GM23338 (cell line): ENCODE data around the gene TMEM39A. TPM values are rescaled to one million over a fixed set of nuclear protein-coding genes. Genes with fewer than 3 reads are reported as not detected.

Source experiments
- ATAC-seq: fragments of 200-7000 bp; cut with Tn5 transposase; 3 replicates; pipeline ENCODE4 v1.9.1; 2020
- DNase-seq: peaks from one replicate; pipeline ENCODE4 v3.0.0-alpha.2; 2015; ENCODE audit warnings: low spot score
- H2AFZ ChIP-seq: fragments of 200-600 bp; sonication (generic); 2 replicates; pipeline ENCODE4 v1.8.0; 2016; ENCODE audit warnings: antibody characterized with exemption, mild to moderate bottlenecking, moderate library complexity
- H3F3A ChIP-seq: fragments of 200-600 bp; sonication (generic); replicated peaks from 2 replicates; pipeline ENCODE4 v1.8.0; 2017; ENCODE audit warnings: antibody characterized with exemption, mixed run types, low read depth
- H3K27ac ChIP-seq: fragments of 200-600 bp; sonication (generic); 2 replicates; pipeline ENCODE4 v1.6.1; 2016; ENCODE audit warnings: low read depth
- H3K27me3 ChIP-seq: fragments of 200-600 bp; sonication (generic); 2 replicates; pipeline ENCODE4 v1.8.0; 2016; ENCODE audit warnings: mild to moderate bottlenecking, mixed run types, moderate library complexity; ENCODE audit not compliant: insufficient read depth
- H3K36me3 ChIP-seq: fragments of 200-600 bp; sonication (generic); 2 replicates; pipeline ENCODE4 v1.8.0; 2016; ENCODE audit warnings: mild to moderate bottlenecking; ENCODE audit not compliant: insufficient read depth
- H3K4me1 ChIP-seq: fragments of 200-600 bp; sonication (generic); 2 replicates; pipeline ENCODE4 v1.8.0; 2016; ENCODE audit warnings: mild to moderate bottlenecking, moderate library complexity; ENCODE audit not compliant: insufficient read depth
- H3K4me2 ChIP-seq: fragments of 200-600 bp; sonication (generic); 2 replicates; pipeline ENCODE4 v1.7.1; 2017; ENCODE audit warnings: mixed run types
- H3K4me3 ChIP-seq: fragments of 200-600 bp; sonication (generic); 2 replicates; pipeline ENCODE4 v1.6.1; 2016; ENCODE audit warnings: mixed run types
- H3K79me2 ChIP-seq: fragments of 200-600 bp; sonication (generic); replicated peaks from 2 replicates; pipeline ENCODE4 v1.8.0; 2017; ENCODE audit warnings: mild to moderate bottlenecking; ENCODE audit not compliant: insufficient read depth
- H3K9me2 ChIP-seq: fragments of 200-600 bp; sonication (generic); 2 replicates; pipeline ENCODE4 v1.8.0; 2017; ENCODE audit not compliant: insufficient read depth
- H4K20me1 ChIP-seq: fragments of 200-600 bp; sonication (generic); replicated peaks from 2 replicates; pipeline ENCODE4 v1.8.0; 2017; ENCODE audit warnings: mild to moderate bottlenecking; ENCODE audit not compliant: insufficient read depth
- H3K27ac Mint-ChIP-seq: 2 replicates; pipeline ENCODE4 v1.8.0; 2020; ENCODE audit warnings: inconsistent platforms, mild to moderate bottlenecking, moderate library complexity, mixed read lengths
- H3K27me3 Mint-ChIP-seq: 3 replicates; pipeline ENCODE4 v1.8.0; 2022; ENCODE audit warnings: low read depth, mild to moderate bottlenecking, moderate library complexity, mixed read lengths, inconsistent platforms; ENCODE audit not compliant: insufficient read depth, poor library complexity
- H3K36me3 Mint-ChIP-seq: 3 replicates; pipeline ENCODE4 v1.8.0; 2021; ENCODE audit warnings: low read depth, mild to moderate bottlenecking, inconsistent platforms, moderate library complexity, mixed read lengths
- H3K4me1 Mint-ChIP-seq: 3 replicates; pipeline ENCODE4 v1.8.0; 2020; ENCODE audit warnings: mild to moderate bottlenecking, inconsistent platforms, mixed read lengths
- H3K4me3 Mint-ChIP-seq: 3 replicates; pipeline ENCODE4 v1.8.0; 2021; ENCODE audit warnings: moderate library complexity, mild to moderate bottlenecking, inconsistent platforms, mixed read lengths
- H3K9me3 Mint-ChIP-seq: 3 replicates; pipeline ENCODE4 v1.8.0; 2020; ENCODE audit warnings: moderate library complexity, mild to moderate bottlenecking, inconsistent platforms, mixed read lengths
- CREB1 ChIP-seq: fragments of 250-450 bp; sonication (Bioruptor Pico); IDR thresholded peaks from 2 replicates; pipeline ENCODE4 v1.5.0; 2020; ENCODE audit warnings: low read depth, mild to moderate bottlenecking, moderate library complexity
- CTCF ChIP-seq, 2 experiments: fragments of 200-600 bp in 1 of 2; sonication (generic) in 1 of 2; conservative IDR thresholded peaks; 2 replicates each; pipeline versions ENCODE4 v1.5.1 to v1.6.1; 2016 to 2017; ENCODE audit warnings: antibody characterized with exemption in 2 of 2, low read depth in 2 of 2, mild to moderate bottlenecking in 2 of 2, moderate library complexity in 1 of 2
- EZH2 ChIP-seq: fragments of 200-600 bp; sonication (generic); IDR thresholded peaks from one replicate; pipeline ENCODE4 v1.8.0; 2017; ENCODE audit warnings: antibody characterized with exemption, mild to moderate bottlenecking, low read depth; ENCODE audit not compliant: unreplicated experiment
- EZH2phosphoT487 ChIP-seq: fragments of 200-600 bp; sonication (generic); IDR thresholded peaks from one replicate; pipeline ENCODE4 v1.8.1; 2018; ENCODE audit warnings: antibody characterized with exemption; ENCODE audit not compliant: unreplicated experiment
- JUNB ChIP-seq: IDR thresholded peaks from one replicate; pipeline ENCODE4 v1.6.1; 2016; ENCODE audit warnings: antibody characterized with exemption; ENCODE audit not compliant: unreplicated experiment
- NANOG ChIP-seq: IDR thresholded peaks from 2 replicates; pipeline ENCODE4 v1.6.1; 2016; ENCODE audit warnings: antibody characterized with exemption, borderline replicate concordance
- POLR2AphosphoS5 ChIP-seq: IDR thresholded peaks from 2 replicates; pipeline ENCODE4 v1.6.1; 2016; ENCODE audit warnings: antibody characterized with exemption, low read depth
- STAT1 ChIP-seq: IDR thresholded peaks from one replicate; pipeline ENCODE4 v1.6.1; 2016; ENCODE audit warnings: antibody characterized with exemption; ENCODE audit not compliant: unreplicated experiment
- ZNF114 ChIP-seq: fragments of 250-450 bp; sonication (Bioruptor Pico); IDR thresholded peaks from 2 replicates; pipeline ENCODE4 v1.5.0; 2020; ENCODE audit warnings: mild to moderate bottlenecking, moderate library complexity
- ZNF331 ChIP-seq: fragments of 250-450 bp; sonication (Bioruptor Pico); IDR thresholded peaks from 2 replicates; pipeline ENCODE4 v1.5.0; 2020; ENCODE audit warnings: low read depth, mild to moderate bottlenecking, moderate library complexity
- polyA plus RNA-seq: library from polyadenylated mRNA; unstranded; fragments of >200 nt; fragmentation: Nextera tagmentation; extraction: Ambion mirVana; gene quantifications from 2 replicates; pipeline ENCODE4 v1.2.1, GENCODE V29; 2016
- total RNA-seq: library from RNA; depleted of rRNA; stranded (reverse); fragments of >200 nt; shearing (Covaris generic); gene quantifications from 2 replicates; pipeline ENCODE4 v1.2.3, GENCODE V29; 2014
- TF ChIP-seq, protein P1 (sequence below): IDR thresholded peaks from one replicate; pipeline ENCODE4 v1.6.1; 2018; ENCODE audit warnings: antibody characterized with exemption; ENCODE audit not compliant: unreplicated experiment
- TF ChIP-seq, protein P2 (sequence below): IDR thresholded peaks from 2 replicates; pipeline ENCODE4 v1.6.1; 2016; ENCODE audit warnings: antibody characterized with exemption
- TF ChIP-seq, protein P3 (sequence below): fragments of 250-450 bp; sonication (Bioruptor Pico); IDR thresholded peaks from 2 replicates; pipeline ENCODE4 v1.5.0; 2020; ENCODE audit warnings: mild to moderate bottlenecking, moderate library complexity

The TMEM39A gene
- total and polyA plus RNA-seq, 2 experiments from 2014 or later, result 12.9 to 51.6 TPM

DNA sequence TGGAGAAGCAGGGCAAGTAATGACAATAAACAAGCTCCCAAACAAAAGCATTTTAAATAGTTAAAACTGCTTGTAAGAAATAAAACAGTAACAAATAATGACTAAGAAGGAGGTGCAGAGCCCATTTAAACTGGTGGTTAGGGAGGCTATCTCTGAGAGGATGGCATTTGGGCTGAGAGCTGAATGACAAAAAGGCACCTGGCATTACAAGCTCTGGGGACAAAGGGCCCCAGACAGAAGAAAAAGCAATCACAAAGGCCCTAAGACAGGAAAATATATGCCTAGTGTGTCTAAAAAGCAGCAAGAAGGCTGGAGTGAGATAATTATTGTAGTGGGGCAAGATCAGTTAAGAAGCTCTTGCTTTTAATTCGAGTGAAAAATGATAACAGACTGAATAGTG is 9.6 kb downstream of the TMEM39A start:
- no peak overlapping the region for H3K4me3 ChIP-seq
- Mint-ChIP-seq H3K4me3 (no peak overlapping the region), H3K27ac (no peak overlapping the region), H3K4me1 (no peaks in the 10 kb centered on the region), H3K9me3 (no peaks in the 10 kb centered on the region), H3K36me3 (peaks cover 64% of the 10 kb centered on the region), H3K27me3 (no peaks in the 10 kb centered on the region)
- DNase-seq (no peak), ATAC-seq (no peak)
- TF ChIP-seq CTCF (conservative IDR thresholded peaks at IDR 0.05; ENCODE audit: low read depth in 2 of 2), result no peak
- TF ChIP-seq NANOG, result no peak
- TF ChIP-seq CREB1 (CRISPR knock-in tag), result no peak
- TF ChIP-seq EZH2phosphoT487, result no peak
- no peak for TF ChIP-seq ZNF114 (CRISPR knock-in tag)
- TF ChIP-seq EZH2, result no peak
- TF ChIP-seq, protein P1, sequence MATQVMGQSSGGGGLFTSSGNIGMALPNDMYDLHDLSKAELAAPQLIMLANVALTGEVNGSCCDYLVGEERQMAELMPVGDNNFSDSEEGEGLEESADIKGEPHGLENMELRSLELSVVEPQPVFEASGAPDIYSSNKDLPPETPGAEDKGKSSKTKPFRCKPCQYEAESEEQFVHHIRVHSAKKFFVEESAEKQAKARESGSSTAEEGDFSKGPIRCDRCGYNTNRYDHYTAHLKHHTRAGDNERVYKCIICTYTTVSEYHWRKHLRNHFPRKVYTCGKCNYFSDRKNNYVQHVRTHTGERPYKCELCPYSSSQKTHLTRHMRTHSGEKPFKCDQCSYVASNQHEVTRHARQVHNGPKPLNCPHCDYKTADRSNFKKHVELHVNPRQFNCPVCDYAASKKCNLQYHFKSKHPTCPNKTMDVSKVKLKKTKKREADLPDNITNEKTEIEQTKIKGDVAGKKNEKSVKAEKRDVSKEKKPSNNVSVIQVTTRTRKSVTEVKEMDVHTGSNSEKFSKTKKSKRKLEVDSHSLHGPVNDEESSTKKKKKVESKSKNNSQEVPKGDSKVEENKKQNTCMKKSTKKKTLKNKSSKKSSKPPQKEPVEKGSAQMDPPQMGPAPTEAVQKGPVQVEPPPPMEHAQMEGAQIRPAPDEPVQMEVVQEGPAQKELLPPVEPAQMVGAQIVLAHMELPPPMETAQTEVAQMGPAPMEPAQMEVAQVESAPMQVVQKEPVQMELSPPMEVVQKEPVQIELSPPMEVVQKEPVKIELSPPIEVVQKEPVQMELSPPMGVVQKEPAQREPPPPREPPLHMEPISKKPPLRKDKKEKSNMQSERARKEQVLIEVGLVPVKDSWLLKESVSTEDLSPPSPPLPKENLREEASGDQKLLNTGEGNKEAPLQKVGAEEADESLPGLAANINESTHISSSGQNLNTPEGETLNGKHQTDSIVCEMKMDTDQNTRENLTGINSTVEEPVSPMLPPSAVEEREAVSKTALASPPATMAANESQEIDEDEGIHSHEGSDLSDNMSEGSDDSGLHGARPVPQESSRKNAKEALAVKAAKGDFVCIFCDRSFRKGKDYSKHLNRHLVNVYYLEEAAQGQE, result no peak
- TF ChIP-seq ZNF331 (CRISPR knock-in tag), result no peak
- no peak for TF ChIP-seq JUNB
- TF ChIP-seq, protein P2, sequence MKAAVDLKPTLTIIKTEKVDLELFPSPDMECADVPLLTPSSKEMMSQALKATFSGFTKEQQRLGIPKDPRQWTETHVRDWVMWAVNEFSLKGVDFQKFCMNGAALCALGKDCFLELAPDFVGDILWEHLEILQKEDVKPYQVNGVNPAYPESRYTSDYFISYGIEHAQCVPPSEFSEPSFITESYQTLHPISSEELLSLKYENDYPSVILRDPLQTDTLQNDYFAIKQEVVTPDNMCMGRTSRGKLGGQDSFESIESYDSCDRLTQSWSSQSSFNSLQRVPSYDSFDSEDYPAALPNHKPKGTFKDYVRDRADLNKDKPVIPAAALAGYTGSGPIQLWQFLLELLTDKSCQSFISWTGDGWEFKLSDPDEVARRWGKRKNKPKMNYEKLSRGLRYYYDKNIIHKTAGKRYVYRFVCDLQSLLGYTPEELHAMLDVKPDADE, result no peak
- TF ChIP-seq, protein P3, sequence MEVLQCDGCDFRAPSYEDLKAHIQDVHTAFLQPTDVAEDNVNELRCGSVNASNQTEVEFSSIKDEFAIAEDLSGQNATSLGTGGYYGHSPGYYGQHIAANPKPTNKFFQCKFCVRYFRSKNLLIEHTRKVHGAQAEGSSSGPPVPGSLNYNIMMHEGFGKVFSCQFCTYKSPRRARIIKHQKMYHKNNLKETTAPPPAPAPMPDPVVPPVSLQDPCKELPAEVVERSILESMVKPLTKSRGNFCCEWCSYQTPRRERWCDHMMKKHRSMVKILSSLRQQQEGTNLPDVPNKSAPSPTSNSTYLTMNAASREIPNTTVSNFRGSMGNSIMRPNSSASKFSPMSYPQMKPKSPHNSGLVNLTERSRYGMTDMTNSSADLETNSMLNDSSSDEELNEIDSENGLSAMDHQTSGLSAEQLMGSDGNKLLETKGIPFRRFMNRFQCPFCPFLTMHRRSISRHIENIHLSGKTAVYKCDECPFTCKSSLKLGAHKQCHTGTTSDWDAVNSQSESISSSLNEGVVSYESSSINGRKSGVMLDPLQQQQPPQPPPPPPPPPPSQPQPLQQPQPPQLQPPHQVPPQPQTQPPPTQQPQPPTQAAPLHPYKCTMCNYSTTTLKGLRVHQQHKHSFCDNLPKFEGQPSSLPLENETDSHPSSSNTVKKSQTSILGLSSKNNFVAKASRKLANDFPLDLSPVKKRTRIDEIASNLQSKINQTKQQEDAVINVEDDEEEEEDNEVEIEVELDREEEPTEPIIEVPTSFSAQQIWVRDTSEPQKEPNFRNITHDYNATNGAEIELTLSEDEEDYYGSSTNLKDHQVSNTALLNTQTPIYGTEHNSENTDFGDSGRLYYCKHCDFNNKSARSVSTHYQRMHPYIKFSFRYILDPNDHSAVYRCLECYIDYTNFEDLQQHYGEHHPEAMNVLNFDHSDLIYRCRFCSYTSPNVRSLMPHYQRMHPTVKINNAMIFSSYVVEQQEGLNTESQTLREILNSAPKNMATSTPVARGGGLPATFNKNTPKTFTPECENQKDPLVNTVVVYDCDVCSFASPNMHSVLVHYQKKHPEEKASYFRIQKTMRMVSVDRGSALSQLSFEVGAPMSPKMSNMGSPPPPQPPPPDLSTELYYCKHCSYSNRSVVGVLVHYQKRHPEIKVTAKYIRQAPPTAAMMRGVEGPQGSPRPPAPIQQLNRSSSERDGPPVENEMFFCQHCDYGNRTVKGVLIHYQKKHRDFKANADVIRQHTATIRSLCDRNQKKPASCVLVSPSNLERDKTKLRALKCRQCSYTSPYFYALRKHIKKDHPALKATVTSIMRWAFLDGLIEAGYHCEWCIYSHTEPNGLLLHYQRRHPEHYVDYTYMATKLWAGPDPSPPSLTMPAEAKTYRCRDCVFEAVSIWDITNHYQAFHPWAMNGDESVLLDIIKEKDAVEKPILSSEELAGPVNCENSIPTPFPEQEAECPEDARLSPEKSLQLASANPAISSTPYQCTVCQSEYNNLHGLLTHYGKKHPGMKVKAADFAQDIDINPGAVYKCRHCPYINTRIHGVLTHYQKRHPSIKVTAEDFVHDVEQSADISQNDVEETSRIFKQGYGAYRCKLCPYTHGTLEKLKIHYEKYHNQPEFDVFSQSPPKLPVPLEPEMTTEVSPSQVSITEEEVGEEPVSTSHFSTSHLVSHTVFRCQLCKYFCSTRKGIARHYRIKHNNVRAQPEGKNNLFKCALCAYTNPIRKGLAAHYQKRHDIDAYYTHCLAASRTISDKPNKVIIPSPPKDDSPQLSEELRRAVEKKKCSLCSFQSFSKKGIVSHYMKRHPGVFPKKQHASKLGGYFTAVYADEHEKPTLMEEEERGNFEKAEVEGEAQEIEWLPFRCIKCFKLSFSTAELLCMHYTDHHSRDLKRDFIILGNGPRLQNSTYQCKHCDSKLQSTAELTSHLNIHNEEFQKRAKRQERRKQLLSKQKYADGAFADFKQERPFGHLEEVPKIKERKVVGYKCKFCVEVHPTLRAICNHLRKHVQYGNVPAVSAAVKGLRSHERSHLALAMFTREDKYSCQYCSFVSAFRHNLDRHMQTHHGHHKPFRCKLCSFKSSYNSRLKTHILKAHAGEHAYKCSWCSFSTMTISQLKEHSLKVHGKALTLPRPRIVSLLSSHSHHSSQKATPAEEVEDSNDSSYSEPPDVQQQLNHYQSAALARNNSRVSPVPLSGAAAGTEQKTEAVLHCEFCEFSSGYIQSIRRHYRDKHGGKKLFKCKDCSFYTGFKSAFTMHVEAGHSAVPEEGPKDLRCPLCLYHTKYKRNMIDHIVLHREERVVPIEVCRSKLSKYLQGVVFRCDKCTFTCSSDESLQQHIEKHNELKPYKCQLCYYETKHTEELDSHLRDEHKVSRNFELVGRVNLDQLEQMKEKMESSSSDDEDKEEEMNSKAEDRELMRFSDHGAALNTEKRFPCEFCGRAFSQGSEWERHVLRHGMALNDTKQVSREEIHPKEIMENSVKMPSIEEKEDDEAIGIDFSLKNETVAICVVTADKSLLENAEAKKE (CRISPR knock-in tag), result no peak
- TF ChIP-seq POLR2AphosphoS5, result no peak
- TF ChIP-seq STAT1, result no peak
- no peaks in the 10 kb centered on the region for H3K9me2 ChIP-seq
- peaks cover 4% of the 10 kb centered on the region; the same call in 1 of the 2 replicates for H3K79me2 ChIP-seq
- H3K4me2 ChIP-seq, result no peak overlapping the region
- H3K36me3 ChIP-seq, result peaks cover 47% of the 10 kb centered on the region
- peaks cover 14% of the 10 kb centered on the region for H4K20me1 ChIP-seq
- no peaks in the 10 kb centered on the region for H3K27me3 ChIP-seq
- no peaks in the 10 kb centered on the region for H3K4me1 ChIP-seq
- no peak overlapping the region for H3K27ac ChIP-seq
- H3F3A ChIP-seq, result no peaks in the 10 kb centered on the region
- H2AFZ ChIP-seq, result no peak overlapping the region
